H1 (cell line): Measurements from ENCODE around the gene HEPACAM. TPM values are rescaled to one million over a fixed set of nuclear protein-coding genes. Genes with fewer than 3 reads are reported as not detected.

Experiments
- CTCF ChIA-PET: fragments of 300-600 bp; sonication (Branson Sonifier 250); formaldehyde crosslinking; loops from one replicate; lab custom pipeline; 2021; ENCODE audit not compliant: partially characterized antibody; lab: Charles Lee
- POLR2A ChIA-PET: fragments of 300-600 bp; sonication (Branson Sonifier 250); formaldehyde crosslinking; loops from one replicate; lab custom pipeline; 2021; ENCODE audit warnings: inconsistent platforms; ENCODE audit not compliant: partially characterized antibody; lab: Charles Lee
- DNase-seq, 2 experiments: peaks; one replicate each; pipeline versions ENCODE4 v3.0.0 to v3.0.0-alpha.2; 2010 to 2022; ENCODE audit warnings: low spot score in 2 of 2, low read depth in 1 of 2, mixed read lengths in 1 of 2
- FAIRE-seq: peaks from 2 replicates; lab custom pipeline; 2011; peaks lifted over from hg19 to GRCh38; lab: Jason Lieb, UNC
- H2AFZ ChIP-seq: 2 replicates; pipeline ENCODE4 v1.8.1; 2012; ENCODE audit warnings: low read length, inconsistent platforms
- H2AK5ac ChIP-seq: 2 replicates; pipeline ENCODE4 v1.6.1; 2013; ENCODE audit warnings: low read depth, low read length
- H2BK120ac ChIP-seq: replicated peaks from 2 replicates; pipeline ENCODE3; 2013; ENCODE audit warnings: low read depth, low read length, inconsistent platforms
- H2BK12ac ChIP-seq: 2 replicates; pipeline ENCODE4 v1.6.1; 2013; ENCODE audit warnings: low read depth, low read length
- H2BK15ac ChIP-seq: 2 replicates; pipeline ENCODE4 v1.6.1; 2013; ENCODE audit warnings: low read length
- H2BK20ac ChIP-seq: 2 replicates; pipeline ENCODE4 v1.6.1; 2013; ENCODE audit warnings: low read length
- H2BK5ac ChIP-seq: 2 replicates; pipeline ENCODE4 v1.6.1; 2013; ENCODE audit warnings: low read depth, low read length
- H3K14ac ChIP-seq: 2 replicates; pipeline ENCODE4 v1.6.1; 2013; ENCODE audit warnings: inconsistent platforms; ENCODE audit not compliant: insufficient read length
- H3K18ac ChIP-seq: 2 replicates; pipeline ENCODE4 v1.6.1; 2013; ENCODE audit warnings: low read length; ENCODE audit errors: extremely low read depth
- H3K23ac ChIP-seq: 2 replicates; pipeline ENCODE4 v1.6.1; 2013; ENCODE audit warnings: inconsistent platforms; ENCODE audit not compliant: insufficient read length
- H3K23me2 ChIP-seq: 2 replicates; pipeline ENCODE4 v1.6.1; 2013; ENCODE audit warnings: low read depth, low read length
- H3K27ac ChIP-seq: 2 replicates; pipeline ENCODE4 v1.6.1; 2011; ENCODE audit warnings: low read depth, low read length, inconsistent platforms
- H3K27me3 ChIP-seq, 4 experiments: replicated peaks in 1 of 4; 1 replicate in 1 of 4; 2 replicates in 3 of 4; pipeline versions ENCODE4 v1.6.1 to v1.8.1; 2011 to 2013; ENCODE audit warnings: low read length in 3 of 4, mild to moderate bottlenecking in 3 of 4, inconsistent platforms in 2 of 4, mixed read lengths in 2 of 4, moderate library complexity in 1 of 4; ENCODE audit not compliant: control insufficient read depth in 3 of 4, insufficient read depth in 3 of 4; ENCODE audit errors: extremely low read depth in 1 of 4
- H3K36me3 ChIP-seq, 4 experiments: 2 replicates each; pipeline versions ENCODE4 v1.6.1 to v1.8.1; 2011 to 2013; ENCODE audit warnings: mild to moderate bottlenecking in 4 of 4, low read length in 3 of 4, moderate library complexity in 2 of 4, control low read depth in 1 of 4, inconsistent platforms in 1 of 4; ENCODE audit not compliant: insufficient read depth in 4 of 4, control insufficient read depth in 2 of 4
- H3K4ac ChIP-seq: replicated peaks from 2 replicates; pipeline ENCODE3; 2013; ENCODE audit warnings: low read length, low read depth, mixed read lengths, inconsistent platforms; ENCODE audit not compliant: insufficient read length
- H3K4me1 ChIP-seq, 4 experiments: replicated peaks in 1 of 4; 1 replicate in 1 of 4; 2 replicates in 3 of 4; pipeline versions ENCODE4 v1.6.1 to v1.8.1; 2011 to 2013; ENCODE audit warnings: low read length in 3 of 4, inconsistent platforms in 2 of 4, mixed read lengths in 1 of 4; ENCODE audit not compliant: insufficient read depth in 4 of 4, control insufficient read depth in 3 of 4
- H3K4me2 ChIP-seq, 2 experiments: 2 replicates each; pipeline versions ENCODE4 v1.6.1 to v1.8.1; 2011 to 2013; ENCODE audit warnings: low read depth in 2 of 2, low read length in 2 of 2, control low read depth in 1 of 2, inconsistent platforms in 1 of 2, mild to moderate bottlenecking in 1 of 2; ENCODE audit not compliant: insufficient read depth in 1 of 2
- H3K4me3 ChIP-seq, 4 experiments: fragments of 200-600, 300-600 bp in 1 of 4; sonication (generic), shearing (Covaris generic), sonication (Bioruptor Twin) in 1 of 4; 2 replicates each; pipeline versions ENCODE4 v1.5.1 to v1.8.1; 2011 to 2016; ENCODE audit warnings: low read length in 4 of 4, low read depth in 3 of 4, control low read depth in 2 of 4, inconsistent platforms in 2 of 4, mild to moderate bottlenecking in 2 of 4, mixed read lengths in 1 of 4, moderate library complexity in 1 of 4; ENCODE audit not compliant: insufficient read depth in 2 of 4; ENCODE audit errors: extremely low read depth in 1 of 4
- H3K56ac ChIP-seq: replicated peaks from 2 replicates; pipeline ENCODE3; 2013; ENCODE audit warnings: low read depth, mild to moderate bottlenecking, mixed read lengths, low read length, inconsistent platforms; ENCODE audit not compliant: insufficient read length
- H3K79me1 ChIP-seq: 2 replicates; pipeline ENCODE4 v1.6.1; 2013; ENCODE audit warnings: low read depth, low read length, control low read depth
- H3K79me2 ChIP-seq, 2 experiments: 2 replicates each; pipeline versions ENCODE4 v1.6.1 to v1.8.1; 2012 to 2013; ENCODE audit warnings: low read length in 2 of 2, mild to moderate bottlenecking in 2 of 2, inconsistent platforms in 1 of 2; ENCODE audit not compliant: insufficient read depth in 2 of 2, control insufficient read depth in 1 of 2
- H3K9ac ChIP-seq, 4 experiments: replicated peaks in 1 of 4; 1 replicate in 1 of 4; 2 replicates in 3 of 4; pipeline versions ENCODE4 v1.6.1 to v1.8.1; 2011 to 2013; ENCODE audit warnings: low read depth in 3 of 4, low read length in 3 of 4, control low read depth in 2 of 4, mild to moderate bottlenecking in 2 of 4, moderate library complexity in 2 of 4, inconsistent platforms in 1 of 4; ENCODE audit errors: extremely low read depth in 1 of 4
- H3K9me3 ChIP-seq, 2 experiments: 2 replicates each; pipeline versions ENCODE4 v1.6.1 to v1.8.1; 2012 to 2013; ENCODE audit warnings: mild to moderate bottlenecking in 2 of 2, moderate library complexity in 2 of 2, control low read depth in 1 of 2, inconsistent platforms in 1 of 2, low read depth in 1 of 2, low read length in 1 of 2, mixed read lengths in 1 of 2; ENCODE audit not compliant: insufficient read depth in 2 of 2
- H4K20me1 ChIP-seq, 2 experiments: replicated peaks in 1 of 2; 2 replicates each; pipeline versions ENCODE3 to v1.8.1; 2011 to 2013; ENCODE audit warnings: inconsistent platforms in 2 of 2, low read length in 2 of 2, mild to moderate bottlenecking in 1 of 2; ENCODE audit not compliant: insufficient read depth in 2 of 2, control insufficient read depth in 1 of 2
- H4K5ac ChIP-seq: 2 replicates; pipeline ENCODE4 v1.6.1; 2013; ENCODE audit warnings: low read length, low read depth, mixed read lengths, inconsistent platforms; ENCODE audit not compliant: insufficient read length
- H4K8ac ChIP-seq: 2 replicates; pipeline ENCODE4 v1.8.0; 2013; ENCODE audit warnings: mild to moderate bottlenecking, moderate library complexity, low read length, inconsistent platforms; ENCODE audit not compliant: insufficient read depth; ENCODE audit errors: extremely low read depth
- H4K91ac ChIP-seq: replicated peaks from 2 replicates; pipeline ENCODE3; 2013; ENCODE audit warnings: low read length, mixed read lengths, inconsistent platforms; ENCODE audit not compliant: insufficient read length
- GTF2F1 ChIP-seq: IDR thresholded peaks from 2 replicates; pipeline ENCODE4 v1.6.1; 2012; ENCODE audit warnings: low read depth, low read length, improper control_type of control experiment, borderline replicate concordance
- JUND ChIP-seq: IDR thresholded peaks from 2 replicates; pipeline ENCODE4 v1.6.1; 2011; ENCODE audit warnings: mild to moderate bottlenecking, improper control_type of control experiment, low read length
- WGBS, 2 experiments: shearing (Covaris generic) in 1 of 2; methylation state at CpG; one replicate each; pipeline versions ENCODE4 v1.1.6 to v1.1.7; 2013 to 2015; ENCODE audit warnings: low lambda C conversion rate in 2 of 2, mixed read lengths in 2 of 2, inconsistent platforms in 1 of 2, low coverage in 1 of 2, missing lambda C conversion rate in 1 of 2; ENCODE audit not compliant: insufficient replicate concordance in 2 of 2, insufficient coverage in 1 of 2, insufficient read length in 1 of 2; ENCODE audit errors: extremely low coverage in 1 of 2, missing lambda C conversion rate in 1 of 2; 5-methylcytosine and 5-hydroxymethylcytosine counted together
- polyA plus RNA-seq, 7 experiments: library from polyadenylated mRNA; depleted of rRNA in 3 of 7; stranded (reverse) in 5 of 7; unstranded in 2 of 7; fragments of >200 nt in 5 of 7; fragments of 200-250 nt in 2 of 7; gene quantifications; 1 replicate in 5 of 7; 2 replicates in 1 of 7; 4 replicates in 1 of 7; pipeline versions ENCODE4 v1.2.1 to v1.2.3, GENCODE V29; 2011 to 2013; ENCODE audit warnings: missing spikeins in 2 of 7, mixed read lengths in 2 of 7
- total RNA-seq: library from RNA; stranded (reverse); fragmentation: NEBNext Ultra II Directional; extraction: Animal tissue kit (Norgen Biotek cat#: 25700); gene quantifications from 2 replicates; pipeline ENCODE4 v1.2.1, GENCODE V29; 2021

HEPACAM gene
- total and polyA plus RNA-seq, 2 of the 8 experiments (the other 6 are each of a cell fraction or from before 2014, with no cell fraction given) = not detected

DNA sequence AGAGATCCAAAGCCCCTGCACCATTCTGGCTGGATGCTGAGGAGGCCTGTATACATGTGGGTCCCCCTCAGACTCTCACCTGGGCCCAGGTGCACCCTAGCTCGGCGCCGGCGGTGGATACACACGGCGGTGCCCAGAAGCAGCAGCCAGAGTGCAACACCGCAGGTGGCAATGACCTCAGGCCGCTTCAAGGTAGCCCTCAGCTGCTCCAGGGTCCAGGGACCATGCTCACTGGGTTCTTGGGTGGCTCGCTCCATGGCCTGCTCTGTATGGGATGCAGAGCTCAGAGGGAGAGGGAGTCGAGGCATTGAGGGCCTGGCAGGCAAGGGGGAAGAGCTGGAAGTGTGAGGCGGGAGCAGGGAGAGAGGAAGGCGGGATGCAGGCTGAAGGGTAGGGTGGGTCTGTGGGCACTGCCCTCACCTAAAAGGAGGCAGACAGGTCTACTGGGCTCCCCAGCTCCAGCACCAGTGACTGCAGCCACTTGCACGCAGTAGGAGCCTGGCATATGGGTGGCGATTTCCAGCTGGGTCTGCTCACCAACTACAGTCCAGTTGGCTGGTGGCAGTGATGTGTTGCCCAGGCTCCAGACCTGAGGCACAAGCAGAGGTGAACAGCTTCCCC lies 42.0 kb downstream of the HEPACAM start:
- H3K14ac ChIP-seq = no peak overlapping the region
- no peak overlapping the region for H2AFZ ChIP-seq
- H3K18ac ChIP-seq = no peak overlapping the region
- no peak overlapping the region for H2BK20ac ChIP-seq
- no peaks in the 10 kb centered on the region for H4K20me1 ChIP-seq
- H2BK120ac ChIP-seq = no peak overlapping the region
- H2BK5ac ChIP-seq = no peak overlapping the region; the same call in 1 of the 2 replicates
- FAIRE-seq = no peak
- H3K9ac ChIP-seq = no peak overlapping the region
- no peaks in the 10 kb centered on the region for H3K36me3 ChIP-seq
- H3K4me3 ChIP-seq = no peak overlapping the region
- H2AK5ac ChIP-seq = no peak overlapping the region
- H4K5ac ChIP-seq = no peak overlapping the region
- H3K4me2 ChIP-seq = no peak overlapping the region
- H3K23me2 ChIP-seq = no peaks in the 10 kb centered on the region
- H3K56ac ChIP-seq = no peak overlapping the region
- ChIA-PET POLR2A (interaction anchor here (1.0 to 1.5 kb wide), 3 partner anchors 10 to 18 kb away, joined by 3 read pairs; no protein-coding TSS in a partner anchor), CTCF (interaction anchor here (1.7 to 4.8 kb wide), 2 partner anchors 18 to 27 kb away, joined by 4 to 22 read pairs; no protein-coding TSS in a partner anchor)
- no peak overlapping the region for H2BK12ac ChIP-seq
- no peak for DNase-seq
- H3K4ac ChIP-seq = no peak overlapping the region
- H3K4me1 ChIP-seq = peaks cover 0 to 2% (median 0%) of the 10 kb centered on the region in 4 experiments; a peak in 2 of 7 replicates
- no peaks in the 10 kb centered on the region; a peak in 1 of 7 replicates for H3K27me3 ChIP-seq
- H3K9me3 ChIP-seq = no peaks in the 10 kb centered on the region
- no peaks in the 10 kb centered on the region for H3K79me2 ChIP-seq
- no peak overlapping the region for H3K27ac ChIP-seq
- 83% methylated on average over 14 of the region's 14 CpGs; no CpG with 5 or more reads in 1 of the 2 experiments for WGBS, 2 experiments
- no peak overlapping the region for H4K91ac ChIP-seq
- H3K79me1 ChIP-seq = no peaks in the 10 kb centered on the region
- H3K23ac ChIP-seq = no peak overlapping the region
- H4K8ac ChIP-seq = no peak overlapping the region
- no peak overlapping the region for H2BK15ac ChIP-seq
- TF ChIP-seq JUND (no peak), GTF2F1 (no peak)
